NCI-H748 (cell line): ENCODE data around the gene KCNAB1.
"Not testable (repeated sequence)": the region's sequence is repeated elsewhere in the genome, so short reads cannot be mapped to it uniquely, and the experiment has no call there.

Experiments used
- DNase-seq: peaks from one replicate; lab custom pipeline; 2025; ENCODE audit not compliant: unreplicated experiment; lab: John Stamatoyannopoulos, UW

KCNAB1 gene

GRCh38 chr3:156137397-156137796 lies 17.0 kb downstream of the KCNAB1 start:
- DNase-seq: not testable (repeated sequence)

DNA sequence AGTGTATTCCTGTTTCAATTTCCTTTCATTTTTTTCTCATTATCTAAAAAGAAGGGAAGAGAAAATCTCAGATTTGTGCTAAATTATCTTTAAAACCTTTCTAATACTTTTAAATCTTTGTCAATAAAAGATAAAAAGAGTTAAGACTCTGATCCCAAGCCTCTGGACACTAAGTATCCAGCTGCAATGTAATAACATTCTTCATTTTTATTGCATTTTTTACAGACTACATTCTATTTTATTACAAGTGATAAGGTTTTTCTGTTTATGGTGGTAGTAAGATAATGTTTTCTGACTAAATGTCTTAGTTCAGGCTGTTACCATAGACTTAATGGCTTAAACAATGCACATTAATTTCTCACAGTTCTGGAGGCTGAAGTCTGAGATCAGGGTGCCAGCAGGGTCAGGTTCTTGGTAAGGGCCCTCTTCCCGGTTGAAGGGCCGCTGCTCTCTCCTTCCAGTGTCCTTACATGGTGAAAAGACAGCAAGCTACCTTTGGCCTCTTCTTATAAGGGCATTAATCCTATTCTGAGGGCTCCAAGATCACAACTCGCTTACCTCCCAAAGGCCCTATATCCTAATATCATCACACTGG lies 19.7 kb downstream of the KCNAB1 start:
- no peak for DNase-seq

GRCh38 chr3:156142702-156143101 lies 22.3 kb downstream of the KCNAB1 start:
- no peak for DNase-seq

- no peak for DNase-seq
These were observed 22.8 kb downstream of the KCNAB1 start for GRCh38 chr3:156143136-156143535.

DNA sequence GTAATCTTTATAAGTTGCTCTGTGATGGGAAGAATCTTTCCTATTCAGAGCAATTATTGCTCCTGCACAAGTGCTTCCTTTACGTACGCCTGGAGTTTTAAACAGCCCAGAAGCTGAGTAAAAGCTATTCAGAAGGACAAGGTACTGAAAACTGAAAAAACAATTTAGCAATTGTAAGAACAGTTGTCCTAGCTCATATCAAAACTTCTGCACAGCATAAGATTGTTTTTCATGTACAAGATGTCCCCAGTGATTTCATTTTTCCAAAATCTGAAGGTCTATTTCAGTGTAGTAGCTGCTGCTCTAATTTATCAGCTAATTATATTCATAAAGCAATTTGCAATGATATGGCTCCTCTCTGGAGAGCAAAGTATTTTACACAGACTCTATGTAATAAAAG lies 23.7 kb downstream of the KCNAB1 start:
- DNase-seq: no peak

GRCh38 chr3:156145866-156146265 lies 25.5 kb downstream of the KCNAB1 start:
- DNase-seq: peak; percentile 7

DNA sequence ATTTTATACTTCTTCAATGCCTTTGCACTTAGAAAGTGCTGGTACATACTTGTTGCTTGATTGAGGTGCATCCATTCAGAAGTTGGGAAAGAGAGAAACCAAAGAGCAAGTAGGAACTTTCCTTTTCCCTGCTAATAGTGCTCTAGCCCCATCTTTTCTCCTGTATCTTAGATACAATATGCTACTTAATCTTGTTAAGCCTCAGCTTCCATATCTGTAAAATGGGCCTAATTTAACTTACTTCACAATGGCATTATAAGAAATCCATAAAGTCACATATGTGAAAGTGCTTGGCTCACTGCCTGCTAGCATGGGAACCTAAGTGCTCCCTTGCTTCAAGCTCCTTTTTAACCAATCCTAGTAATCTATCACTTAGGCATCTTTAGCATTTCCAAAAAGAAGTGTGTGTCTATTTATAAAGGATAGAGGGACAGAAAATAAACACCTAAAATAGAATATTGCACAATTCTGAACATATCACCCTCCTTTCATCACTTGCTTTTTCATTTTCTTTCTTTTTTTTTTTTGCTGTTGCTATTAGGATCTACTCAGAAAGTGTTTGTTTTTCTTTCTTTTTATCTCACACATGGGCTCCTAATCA lies 28.1 kb downstream of the KCNAB1 start:
- no peak for DNase-seq

- DNase-seq: no peak
These were observed 28.6 kb downstream of the KCNAB1 start for GRCh38 chr3:156148946-156149381.

DNA sequence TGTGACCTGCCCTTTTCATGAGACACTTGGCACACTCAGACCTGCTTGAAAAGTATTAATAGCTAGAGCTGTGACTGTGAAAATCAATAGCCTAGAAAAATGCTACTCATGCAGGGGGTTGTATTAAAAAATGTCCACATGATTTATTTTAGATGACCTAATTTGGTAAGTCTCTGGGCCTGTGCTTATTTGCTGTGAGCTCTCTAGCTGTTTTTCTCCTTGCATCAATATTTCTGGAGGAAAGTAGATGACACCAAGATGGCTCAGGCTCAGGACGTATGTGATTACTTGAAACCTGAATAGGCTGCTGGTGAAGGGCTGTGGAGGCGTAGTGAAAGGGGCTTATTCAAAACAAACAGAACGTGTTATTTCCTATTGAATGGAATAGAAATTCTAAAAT lies 29.5 kb downstream of the KCNAB1 start:
- no peak for DNase-seq

GRCh38 chr3:156150434-156151066 lies 30.2 kb downstream of the KCNAB1 start:
- peak; percentile 45 for DNase-seq

- DNase-seq: peak; percentile 68
These were observed 31.5 kb downstream of the KCNAB1 start for GRCh38 chr3:156151824-156152428.

DNA sequence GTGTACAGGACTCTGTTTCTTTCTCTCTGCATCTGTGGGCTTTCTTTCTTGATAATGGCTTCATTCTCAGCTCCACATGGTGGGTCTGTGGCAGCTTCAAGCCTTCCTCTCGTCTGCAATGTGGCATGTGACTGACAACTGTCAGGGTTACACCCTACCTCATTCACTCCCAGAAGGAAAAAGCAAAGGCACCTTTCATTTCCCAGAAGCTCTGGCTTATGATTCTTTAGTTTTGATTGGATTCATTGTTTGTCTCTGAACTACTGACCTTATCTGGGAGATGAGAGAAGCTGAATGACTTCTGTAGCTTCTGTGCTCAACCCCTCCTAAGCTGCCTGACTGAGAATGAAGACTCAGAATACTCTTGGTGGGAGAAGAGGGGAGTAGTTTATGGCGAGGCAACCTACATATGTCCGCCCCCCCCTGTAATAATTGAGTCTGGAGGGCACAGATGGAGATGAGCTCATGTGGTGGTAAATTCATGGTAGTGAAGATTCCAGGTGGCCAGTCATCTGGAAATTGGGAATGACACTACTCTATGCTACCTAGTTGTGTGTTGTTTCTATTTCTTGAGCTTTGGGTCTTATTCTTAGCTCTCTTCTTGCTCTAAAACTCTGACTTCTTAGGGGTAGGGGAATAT lies 38.4 kb downstream of the KCNAB1 start:
- no peak for DNase-seq

DNA sequence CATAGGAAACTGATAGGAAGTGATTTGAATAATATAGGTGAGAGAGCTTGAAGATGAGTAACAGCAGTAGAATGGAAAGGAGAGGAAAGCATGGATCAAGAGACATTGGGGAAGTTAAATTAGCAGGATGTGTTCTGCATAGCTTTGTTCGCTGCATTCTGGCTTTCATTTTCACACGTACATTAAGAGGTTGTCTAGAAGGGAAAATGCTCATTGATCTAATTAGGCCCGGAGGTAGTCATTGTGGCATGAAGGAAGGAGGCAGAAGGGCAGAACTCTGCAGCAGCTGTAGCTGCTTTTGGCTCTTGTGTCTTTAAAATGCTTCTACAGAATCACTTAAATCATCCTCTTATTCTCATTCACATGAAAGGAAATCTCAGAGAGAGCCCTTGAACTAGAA lies 40.3 kb downstream of the KCNAB1 start:
- DNase-seq: peak; percentile 22

GRCh38 chr3:156161172-156161571 lies 40.8 kb downstream of the KCNAB1 start:
- peak; percentile 88 for DNase-seq

- no peak for DNase-seq
These were observed 43.5 kb downstream of the KCNAB1 start for GRCh38 chr3:156163848-156164247.

- DNase-seq: no peak
These were observed 46.4 kb downstream of the KCNAB1 start for GRCh38 chr3:156166808-156167207.

- no peak for DNase-seq
These were observed 50.2 kb downstream of the KCNAB1 start for GRCh38 chr3:156170571-156170970.

DNA sequence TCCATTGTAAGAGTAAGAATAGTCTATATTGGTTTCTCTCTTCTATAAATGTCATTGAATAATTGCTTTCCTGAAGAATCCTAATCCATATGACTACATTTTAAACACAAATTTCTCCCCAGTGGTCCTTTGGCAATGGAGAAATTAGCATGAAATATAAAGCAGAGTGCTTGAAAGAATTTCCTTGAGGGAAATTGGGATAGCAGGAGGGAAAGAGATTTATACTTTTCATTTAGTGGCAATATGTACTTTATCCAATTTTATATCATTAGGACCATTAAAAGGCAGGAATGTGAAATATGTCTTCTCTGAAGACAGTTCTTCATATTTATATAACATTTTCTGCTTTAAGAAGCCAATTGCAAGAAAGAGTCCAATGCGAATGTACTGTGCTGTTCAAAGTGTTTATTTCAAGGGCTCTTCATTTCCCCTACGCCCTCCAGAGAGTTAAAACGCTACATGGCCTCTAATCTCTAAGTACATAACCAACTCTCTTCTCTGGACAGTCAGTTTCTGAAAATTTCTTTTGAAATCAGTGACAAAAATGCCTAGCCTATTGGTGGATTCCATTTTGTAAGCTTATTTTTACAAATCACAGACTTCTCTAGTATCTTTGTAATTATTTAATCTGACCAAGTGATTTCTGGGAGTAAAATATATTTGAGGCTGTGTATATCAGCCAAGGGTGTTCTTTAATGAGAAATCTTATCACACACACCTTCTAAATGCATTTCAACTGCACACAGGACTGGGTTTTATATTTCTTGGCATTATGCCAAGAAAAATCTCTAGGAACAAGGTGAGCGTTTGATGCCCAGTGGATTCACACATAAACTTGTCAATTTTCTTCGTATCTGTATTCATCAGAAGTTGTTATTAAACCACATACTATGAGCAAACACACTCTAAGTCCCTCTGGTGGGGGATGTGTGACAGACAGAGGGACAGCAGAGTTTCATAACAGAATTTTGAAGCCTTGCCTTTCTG lies 51.2 kb downstream of the KCNAB1 start:
- peak; percentile 40 for DNase-seq

- DNase-seq: no peak
These were observed 52.2 kb downstream of the KCNAB1 start for GRCh38 chr3:156172536-156172935.

DNA sequence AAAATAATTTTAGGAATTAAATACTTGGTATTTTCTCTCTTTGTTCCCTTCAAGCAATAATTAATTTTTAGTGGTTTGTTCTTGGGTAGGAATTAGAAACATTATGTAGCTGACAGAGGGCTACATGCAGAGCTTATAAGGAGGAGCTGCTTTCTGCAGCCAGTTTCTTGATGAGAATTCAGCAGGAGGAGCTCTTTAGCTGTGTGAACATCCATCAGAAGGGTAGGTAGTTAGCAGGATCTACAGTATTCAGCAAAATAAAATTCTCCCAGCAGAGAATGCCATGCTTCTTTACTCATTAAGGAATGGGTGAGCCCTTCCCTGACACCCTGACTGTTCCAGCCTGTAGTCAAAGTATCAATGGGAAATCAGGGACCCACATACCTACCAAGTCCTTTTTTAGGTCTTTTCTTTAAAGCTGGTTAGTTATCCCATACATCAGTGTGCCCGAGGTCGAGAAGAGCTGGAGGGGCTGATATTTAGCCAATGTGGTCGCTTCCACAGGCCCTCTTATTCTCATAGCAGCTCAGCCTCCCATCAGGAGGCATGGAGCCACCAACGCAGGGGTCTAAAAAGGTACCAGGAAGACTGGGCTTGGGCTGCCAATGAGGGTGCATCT lies 54.0 kb downstream of the KCNAB1 start:
- DNase-seq: no peak
